ENCODE results near the gene ZNF644.

- no peak for TF ChIP-seq CTCF (IDR thresholded peaks at IDR 0.05)
- TF ChIP-seq POLR2A (IDR thresholded peaks at IDR 0.05), result no peak
These were observed 95.6 kb downstream of the ZNF644 start for GRCh38 chr1:90925928-90926869.

Data from heart left ventricle (tissue), 13 donors.